H1 (cell line): ENCODE measurements around the gene GCAT.

ENCODE experiments used
- CBX8 ChIP-seq: fragments of 300-800, 300-1000 bp; sonication (generic); IDR thresholded peaks from 2 replicates; pipeline ENCODE4 v1.7.1; 2016; ENCODE audit warnings: low read depth, low read length, borderline replicate concordance
- CHD7 ChIP-seq: fragments of 300-600 bp; sonication (generic); IDR thresholded peaks from 2 replicates; pipeline ENCODE4 v1.7.1; 2012; ENCODE audit warnings: low read length, moderate library complexity, mild to moderate bottlenecking, inconsistent platforms; ENCODE audit not compliant: insufficient replicate concordance
- EP300 ChIP-seq, 2 experiments: IDR thresholded peaks; 1 replicate in 1 of 2; 2 replicates in 1 of 2; pipeline ENCODE4 v1.6.1; 2011 to 2012; ENCODE audit warnings: low read depth in 2 of 2, low read length in 2 of 2, mild to moderate bottlenecking in 2 of 2, borderline replicate concordance in 1 of 2, inconsistent platforms in 1 of 2, moderate library complexity in 1 of 2
- JUND ChIP-seq: IDR thresholded peaks from 2 replicates; pipeline ENCODE4 v1.6.1; 2011; ENCODE audit warnings: mild to moderate bottlenecking, improper control_type of control experiment, low read length
- POLR2A ChIP-seq, 2 experiments: IDR thresholded peaks; 1 replicate in 1 of 2; 2 replicates in 1 of 2; pipeline ENCODE4 v1.6.1; 2011; ENCODE audit warnings: low read depth in 2 of 2, low read length in 2 of 2, mild to moderate bottlenecking in 2 of 2; ENCODE audit errors: control extremely low read depth in 1 of 2
- RAD21 ChIP-seq, 2 experiments: IDR thresholded peaks in 1 of 2; conservative IDR thresholded peaks in 1 of 2; 2 replicates each; pipeline ENCODE4 v1.6.1; 2011; ENCODE audit warnings: low read depth in 2 of 2, low read length in 2 of 2, improper control_type of control experiment in 1 of 2, inconsistent platforms in 1 of 2, mild to moderate bottlenecking in 1 of 2, moderate library complexity in 1 of 2
- SUZ12 ChIP-seq: fragments of 200-600 bp; sonication (generic); IDR thresholded peaks from 2 replicates; pipeline ENCODE4 v1.6.1; 2012; ENCODE audit warnings: mild to moderate bottlenecking, inconsistent platforms, low read length, moderate library complexity, mixed read lengths
- TCF12 ChIP-seq: IDR thresholded peaks from 2 replicates; pipeline ENCODE4 v1.6.1; 2011; ENCODE audit warnings: low read depth, mild to moderate bottlenecking, low read length
- TF ChIP-seq, protein P1 (sequence below), 3 experiments: IDR thresholded peaks; 1 replicate in 2 of 3; 2 replicates in 1 of 3; pipeline versions ENCODE4 v1.5.1 to v1.6.1; 2011; ENCODE audit warnings: low read length in 3 of 3, mild to moderate bottlenecking in 3 of 3, inconsistent platforms in 2 of 3, low read depth in 1 of 3, moderate library complexity in 1 of 3; ENCODE audit not compliant: insufficient read depth in 1 of 3; ENCODE audit errors: control extremely low read depth in 1 of 3

- TF ChIP-seq, protein P1, sequence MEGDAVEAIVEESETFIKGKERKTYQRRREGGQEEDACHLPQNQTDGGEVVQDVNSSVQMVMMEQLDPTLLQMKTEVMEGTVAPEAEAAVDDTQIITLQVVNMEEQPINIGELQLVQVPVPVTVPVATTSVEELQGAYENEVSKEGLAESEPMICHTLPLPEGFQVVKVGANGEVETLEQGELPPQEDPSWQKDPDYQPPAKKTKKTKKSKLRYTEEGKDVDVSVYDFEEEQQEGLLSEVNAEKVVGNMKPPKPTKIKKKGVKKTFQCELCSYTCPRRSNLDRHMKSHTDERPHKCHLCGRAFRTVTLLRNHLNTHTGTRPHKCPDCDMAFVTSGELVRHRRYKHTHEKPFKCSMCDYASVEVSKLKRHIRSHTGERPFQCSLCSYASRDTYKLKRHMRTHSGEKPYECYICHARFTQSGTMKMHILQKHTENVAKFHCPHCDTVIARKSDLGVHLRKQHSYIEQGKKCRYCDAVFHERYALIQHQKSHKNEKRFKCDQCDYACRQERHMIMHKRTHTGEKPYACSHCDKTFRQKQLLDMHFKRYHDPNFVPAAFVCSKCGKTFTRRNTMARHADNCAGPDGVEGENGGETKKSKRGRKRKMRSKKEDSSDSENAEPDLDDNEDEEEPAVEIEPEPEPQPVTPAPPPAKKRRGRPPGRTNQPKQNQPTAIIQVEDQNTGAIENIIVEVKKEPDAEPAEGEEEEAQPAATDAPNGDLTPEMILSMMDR (IDR thresholded peaks at IDR 0.05; ENCODE audit: control extremely low read depth in 1 of 3, insufficient read depth in 1 of 3, low read depth in 1 of 3, low read length in 3 of 3): no peak
- no peak for TF ChIP-seq CBX8
- TF ChIP-seq EP300 (IDR thresholded peaks at IDR 0.05; ENCODE audit: borderline replicate concordance in 1 of 2, low read depth in 2 of 2, low read length in 2 of 2): no peak
- TF ChIP-seq CHD7: no peak
- no peak for TF ChIP-seq JUND
- no peak for TF ChIP-seq TCF12
- TF ChIP-seq RAD21 (IDR thresholded peaks at IDR 0.05 in 1 of 2, conservative IDR thresholded peaks at IDR 0.05 in 1 of 2; ENCODE audit: low read depth in 2 of 2, low read length in 2 of 2): no peak
- TF ChIP-seq POLR2A (IDR thresholded peaks at IDR 0.05; ENCODE audit: control extremely low read depth in 1 of 2, low read depth in 2 of 2, low read length in 2 of 2): no peak
- no peak for TF ChIP-seq SUZ12
Observed at GRCh38 chr22:37790234-37790633, 17.5 kb upstream of the GCAT start.
